Stimulated activated CD4-positive, alpha-beta T cell treated with anti-CD3 and anti-CD28 coated beads, Interleukin-1b, Interleukin-23, amount 100 ng/mL, for 48 hours (primary cell): ENCODE measurements around the gene PHTF2.
"Not testable (repeated sequence)": the region's sequence is repeated elsewhere in the genome, so short reads cannot be mapped to it uniquely, and the experiment has no call there.

ENCODE experiments used
- DNase-seq: peaks from one replicate; pipeline ENCODE4 v3.0.0-alpha.2; 2020

PHTF2 gene

GRCh38 chr7:77831953-77832352 is 33.4 kb downstream of the PHTF2 start:
- no peak for DNase-seq

DNA sequence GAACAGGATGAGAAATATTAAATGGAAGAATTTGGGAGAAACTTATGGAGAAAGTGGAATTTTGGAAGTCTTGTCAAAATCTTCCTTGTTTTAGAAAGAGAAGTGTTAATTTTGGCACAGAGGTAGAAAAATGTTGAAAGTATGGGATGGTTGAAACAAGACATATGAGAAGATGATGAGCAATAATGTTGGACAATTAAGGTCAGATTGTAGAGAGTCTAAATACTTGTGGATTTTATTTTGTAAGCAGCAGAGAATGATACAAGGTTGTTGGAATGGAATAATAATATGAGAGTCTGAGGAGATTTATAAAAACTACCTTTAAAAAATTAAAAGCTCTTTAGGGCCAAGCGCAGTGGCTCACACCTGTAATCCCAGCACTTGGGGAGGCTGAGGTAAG is 34.6 kb downstream of the PHTF2 start:
- no peak for DNase-seq

GRCh38 chr7:77836425-77836824 is 37.9 kb downstream of the PHTF2 start:
- not testable (repeated sequence) for DNase-seq

- DNase-seq = no peak
These were observed 38.7 kb downstream of the PHTF2 start for GRCh38 chr7:77837275-77837674.

DNA sequence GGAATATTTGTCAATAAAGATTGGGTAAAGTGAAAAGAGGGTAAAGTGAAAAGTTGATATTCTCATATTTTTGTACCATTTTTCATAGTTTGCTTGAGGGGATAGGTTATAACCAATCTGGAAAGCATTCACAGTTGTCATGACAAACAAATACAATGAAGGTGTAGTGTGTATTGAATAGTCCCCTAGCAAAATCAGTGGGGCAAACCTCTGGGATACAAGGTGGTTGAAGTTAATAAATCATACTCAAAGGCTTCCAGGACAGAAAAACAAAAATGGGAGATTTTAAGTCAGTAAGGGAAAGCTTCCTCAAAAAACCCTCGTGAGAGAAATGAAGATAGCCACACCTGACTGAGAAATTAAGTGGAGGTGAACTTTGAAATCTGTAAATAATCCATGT is 39.4 kb downstream of the PHTF2 start:
- no peak for DNase-seq

DNA sequence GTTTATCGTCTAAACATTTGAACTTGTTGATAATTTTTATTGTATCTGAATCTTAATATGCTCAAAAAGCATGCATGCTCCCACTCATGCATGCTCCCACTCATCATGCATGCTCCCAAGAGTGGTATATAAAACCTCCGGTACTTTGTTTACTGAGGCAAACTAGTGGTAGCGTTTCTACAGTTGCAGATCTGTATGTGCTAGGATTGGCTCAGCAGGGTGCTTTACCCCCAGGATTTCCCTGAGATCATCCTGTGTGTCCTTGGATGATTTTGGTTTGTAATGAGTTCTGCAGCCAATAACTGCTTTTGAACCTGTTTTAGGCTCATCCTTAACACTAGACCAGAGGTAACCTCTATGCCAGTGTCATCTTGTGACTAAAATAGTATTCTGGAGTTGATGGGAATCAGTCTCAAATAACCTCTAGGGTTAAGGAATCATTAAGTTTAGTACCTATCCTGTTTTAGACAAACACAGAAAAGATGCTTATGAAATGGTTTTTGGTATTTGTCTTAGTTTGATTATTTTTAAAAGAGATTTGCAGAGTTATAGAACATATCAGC is 40.4 kb downstream of the PHTF2 start:
- no peak for DNase-seq

DNA sequence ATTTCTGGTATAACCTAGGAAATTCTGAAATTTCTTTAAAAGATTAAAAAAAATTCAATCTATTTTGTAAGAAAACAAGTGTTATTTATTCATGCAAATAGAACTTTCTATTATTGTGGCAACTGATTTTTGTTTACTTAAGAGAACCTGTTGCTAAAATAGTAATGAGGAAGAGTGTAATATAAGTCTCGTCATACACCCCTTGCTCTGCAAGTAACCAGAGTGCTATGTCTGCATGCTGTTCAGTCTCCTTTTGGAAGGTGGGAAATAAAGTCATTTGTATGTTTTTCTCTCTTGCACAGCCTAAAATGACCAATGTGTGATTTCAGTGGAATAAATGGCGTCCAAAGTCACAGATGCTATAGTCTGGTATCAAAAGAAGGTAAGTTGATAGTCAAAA is 41.3 kb downstream of the PHTF2 start:
- no peak for DNase-seq

DNA sequence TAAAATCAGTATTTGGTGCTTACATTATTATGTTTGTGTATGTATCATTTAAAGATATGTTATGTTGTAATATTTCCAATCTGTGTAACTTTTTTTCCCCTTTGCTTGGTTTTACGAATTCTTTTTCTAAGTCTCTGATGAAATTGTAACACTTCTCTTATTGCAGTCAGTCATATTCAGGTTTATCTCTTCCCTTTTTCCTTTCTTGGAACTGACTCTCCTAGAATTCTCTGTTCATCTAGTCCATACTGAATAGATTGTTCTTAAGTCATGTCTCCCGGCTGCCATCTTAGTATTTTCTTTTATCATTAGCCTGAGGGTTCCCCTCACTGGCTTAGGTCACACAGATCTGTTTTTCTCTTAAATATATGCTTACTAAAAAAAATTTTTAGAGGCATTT is 44.6 kb downstream of the PHTF2 start:
- DNase-seq = no peak

GRCh38 chr7:77846317-77847092 is 47.9 kb downstream of the PHTF2 start:
- DNase-seq = no peak

DNA sequence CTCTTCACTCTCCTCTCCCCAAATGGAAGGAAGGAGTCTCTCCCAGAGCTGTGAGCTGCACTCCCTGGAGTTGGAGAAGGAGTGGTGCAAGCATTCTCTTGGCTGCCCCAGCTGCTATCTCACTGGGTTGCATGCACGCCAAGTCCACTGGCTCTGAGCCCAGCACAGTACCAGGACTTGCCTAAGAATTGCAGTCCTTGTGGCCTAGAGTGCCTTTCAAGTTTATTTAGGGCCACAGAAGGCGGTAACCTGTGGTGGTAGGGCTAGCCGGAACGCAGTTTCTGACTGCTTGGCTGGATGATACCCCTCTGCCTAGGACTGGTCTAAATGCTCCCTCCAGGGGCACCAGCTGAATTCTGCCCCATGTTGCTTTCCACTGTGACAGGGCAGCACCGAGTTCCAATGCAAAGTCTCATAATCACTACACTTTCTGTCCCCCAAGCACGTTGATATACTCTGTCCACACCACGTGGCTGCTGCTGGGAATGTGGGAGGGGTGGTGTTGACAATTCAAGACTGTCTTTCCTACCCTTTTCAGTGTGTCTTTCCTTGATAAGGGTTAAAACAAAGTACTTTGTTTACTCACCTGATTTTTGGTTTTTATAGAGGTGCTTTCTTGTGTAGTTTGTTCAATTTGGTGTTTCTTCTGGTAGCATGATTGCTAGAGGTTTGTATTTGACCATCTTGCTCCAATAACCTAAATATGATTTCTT is 57.0 kb downstream of the PHTF2 start:
- no peak for DNase-seq

- no peak for DNase-seq
These were observed 59.7 kb downstream of the PHTF2 start for GRCh38 chr7:77858278-77858677.

GRCh38 chr7:77859343-77859742 is 60.8 kb downstream of the PHTF2 start:
- no peak for DNase-seq

GRCh38 chr7:77862691-77863090 is 64.1 kb downstream of the PHTF2 start:
- no peak for DNase-seq

- DNase-seq = no peak
These were observed 65.3 kb downstream of the PHTF2 start for GRCh38 chr7:77863860-77864259.

GRCh38 chr7:77866370-77866769 is 67.8 kb downstream of the PHTF2 start:
- no peak for DNase-seq

GRCh38 chr7:77866786-77867536 is 68.4 kb downstream of the PHTF2 start:
- no peak for DNase-seq

- no peak for DNase-seq
These were observed 68.9 kb downstream of the PHTF2 start for GRCh38 chr7:77867537-77867865.

- not testable (repeated sequence) for DNase-seq
These were observed 73.7 kb downstream of the PHTF2 start for GRCh38 chr7:77872256-77872655.

- DNase-seq = not testable (repeated sequence)
These were observed 75.1 kb downstream of the PHTF2 start for GRCh38 chr7:77873416-77874327.

DNA sequence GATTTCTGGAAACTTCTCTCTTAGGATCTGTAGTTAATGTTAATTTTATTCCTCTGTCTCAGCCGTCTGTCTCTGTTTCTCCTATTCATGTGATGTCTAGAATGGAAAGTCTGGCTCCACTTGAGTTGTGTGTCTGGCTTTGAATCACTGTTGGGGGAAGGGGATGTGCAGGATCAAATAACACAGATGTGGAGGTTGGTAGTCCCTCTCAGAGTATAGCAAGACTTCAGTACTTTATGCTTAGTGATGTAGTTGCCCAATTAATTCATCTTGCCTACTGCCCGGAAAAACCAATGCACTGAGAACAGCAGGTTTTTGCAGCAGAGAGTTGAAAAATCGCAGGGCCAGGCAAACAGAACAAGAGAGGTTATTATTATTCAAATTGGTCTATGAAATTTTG is 79.2 kb downstream of the PHTF2 start:
- DNase-seq = no peak

- no peak for DNase-seq
These were observed 79.9 kb downstream of the PHTF2 start for GRCh38 chr7:77878500-77878899.

DNA sequence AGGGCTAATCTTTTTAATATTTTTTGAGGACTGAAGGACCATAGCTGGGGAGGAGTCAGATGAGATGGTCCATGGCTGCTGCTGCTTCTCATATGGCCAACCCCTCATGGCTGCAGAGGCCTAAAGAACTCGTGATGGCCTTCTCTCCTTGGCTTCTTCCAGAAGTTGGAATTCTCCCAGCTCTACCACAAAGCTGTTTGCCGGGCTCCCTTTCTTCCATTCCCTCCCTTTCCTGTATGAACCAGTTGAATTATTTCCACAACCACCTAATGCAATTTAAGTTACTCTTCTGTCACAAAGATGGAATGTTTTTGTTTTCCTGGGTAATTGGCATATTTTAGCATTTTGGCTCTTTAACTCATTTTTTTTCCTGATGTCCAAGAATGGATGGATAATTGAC is 80.7 kb downstream of the PHTF2 start:
- no peak for DNase-seq

GRCh38 chr7:77881871-77882270 is 83.3 kb downstream of the PHTF2 start:
- no peak for DNase-seq
